K562 (cell line): Measurements from ENCODE around the gene FHIP1B. TPM values are rescaled to one million over a fixed set of nuclear protein-coding genes. Genes with fewer than 3 reads are reported as not detected.

ENCODE experiments used
- ATAC-seq: fragments of 200-7000 bp; cut with Tn5 transposase; 3 replicates; pipeline ENCODE4 v1.9.1; 2020; ENCODE audit warnings: moderate library complexity
- BruUV-seq: library from RNA; stranded (reverse); fragments of 400-500 nt; replicated peaks from 2 replicates; lab custom pipeline; 2021; lab: Mats Ljungman, UMichigan
- CTCF ChIA-PET: fragments of 300-600 bp; formaldehyde crosslinking; extraction: SDS; loops from one replicate; lab custom pipeline; 2021; ENCODE audit warnings: low intra/inter-chr PET ratio; lab: Yijun Ruan, JAX
- POLR2A ChIA-PET: fragments of 300-600, 350-650 bp; sonication (Branson Sonifier 250); formaldehyde crosslinking; extraction: SDS; loops from one replicate; lab custom pipeline; 2021; ENCODE audit warnings: antibody characterized with exemption, inconsistent platforms; lab: Yijun Ruan, JAX
- DNase-seq, 4 experiments: peaks; one replicate each; pipeline versions ENCODE4 v3.0.0 to v3.0.0-alpha.2; 2011 to 2018; ENCODE audit warnings: low spot score in 3 of 4, mixed read lengths in 3 of 4; ENCODE audit errors: extremely low read depth in 1 of 4
- FAIRE-seq: peaks from 2 replicates; lab custom pipeline; 2011; peaks lifted over from hg19 to GRCh38; lab: Jason Lieb, UNC
- H2AFZ ChIP-seq: 2 replicates; pipeline ENCODE4 v1.6.0; 2011; ENCODE audit warnings: low read depth, low read length, control low read depth, inconsistent platforms
- H3K27ac ChIP-seq: fragments of 200-600 bp; 3 replicates; pipeline ENCODE4 v1.8.0; 2011; ENCODE audit warnings: low read depth, mild to moderate bottlenecking, control low read depth, inconsistent platforms, low read length, moderate library complexity, mixed read lengths; ENCODE audit errors: extremely low read depth
- H3K27me3 ChIP-seq, 2 experiments: fragments of 300-600 bp in 1 of 2; 2 replicates in 1 of 2; 3 replicates in 1 of 2; pipeline versions ENCODE4 v1.6.0 to v1.8.0; 2011; ENCODE audit warnings: inconsistent platforms in 2 of 2, low read length in 2 of 2, mild to moderate bottlenecking in 1 of 2, mixed read lengths in 1 of 2, moderate library complexity in 1 of 2; ENCODE audit not compliant: control insufficient read depth in 2 of 2, insufficient read depth in 2 of 2
- H3K36me3 ChIP-seq: fragments of 300-600 bp; 3 replicates; pipeline ENCODE4 v1.8.0; 2011; ENCODE audit warnings: mild to moderate bottlenecking, low read length, inconsistent platforms; ENCODE audit not compliant: control insufficient read depth, insufficient read depth
- H3K4me1 ChIP-seq, 2 experiments: fragments of 200-600 bp in 1 of 2; replicated peaks in 1 of 2; 2 replicates in 1 of 2; 3 replicates in 1 of 2; pipeline versions ENCODE4 v1.5.1 to v1.8.0; 2011; ENCODE audit warnings: inconsistent platforms in 2 of 2, low read length in 2 of 2, mild to moderate bottlenecking in 1 of 2, mixed read lengths in 1 of 2, moderate library complexity in 1 of 2; ENCODE audit not compliant: control insufficient read depth in 2 of 2, insufficient read depth in 2 of 2
- H3K4me2 ChIP-seq: 2 replicates; pipeline ENCODE4 v1.6.1; 2011; ENCODE audit warnings: low read length, control low read depth, inconsistent platforms, mixed read lengths; ENCODE audit not compliant: insufficient read depth
- H3K4me3 ChIP-seq: fragments of 200-600 bp; sonication (generic), shearing (Covaris generic); 2 replicates; pipeline ENCODE4 v1.5.1; 2016; ENCODE audit warnings: control low read depth, inconsistent platforms
- H3K79me2 ChIP-seq: fragments of 200-600 bp; 3 replicates; pipeline ENCODE4 v1.8.0; 2011; ENCODE audit warnings: low read length, inconsistent platforms; ENCODE audit not compliant: control insufficient read depth, insufficient read depth
- H3K9ac ChIP-seq, 2 experiments: 2 replicates each; pipeline versions ENCODE4 v1.6.0 to v1.6.1; 2011; ENCODE audit warnings: low read depth in 2 of 2, low read length in 2 of 2, control low read depth in 1 of 2, inconsistent platforms in 1 of 2, mild to moderate bottlenecking in 1 of 2, mixed read lengths in 1 of 2; ENCODE audit not compliant: insufficient read depth in 1 of 2
- H3K9me1 ChIP-seq: one replicate; pipeline ENCODE4 v1.6.0; 2011; ENCODE audit warnings: inconsistent platforms, mild to moderate bottlenecking, low read length, moderate library complexity; ENCODE audit not compliant: control insufficient read depth, insufficient read depth
- H3K9me3 ChIP-seq: replicated peaks from 2 replicates; pipeline ENCODE4 v1.5.1; 2011; ENCODE audit warnings: low read depth, low read length, inconsistent platforms; ENCODE audit not compliant: control insufficient read depth, insufficient read depth
- H4K20me1 ChIP-seq: replicated peaks from 2 replicates; pipeline ENCODE4 v1.6.1; 2011; ENCODE audit warnings: low read length, inconsistent platforms, mixed read lengths; ENCODE audit not compliant: control insufficient read depth, insufficient read depth
- ETS2 ChIP-seq: IDR thresholded peaks from 2 replicates; pipeline ENCODE4 v1.6.1; 2016; ENCODE audit warnings: borderline replicate concordance, missing genetic modification characterization, mild to moderate bottlenecking, moderate library complexity, missing compliant biosample characterization; ENCODE audit not compliant: poor library complexity, severe bottlenecking
- HDAC1 ChIP-seq, 2 experiments: fragments of 450-650 bp; IDR thresholded peaks; 2 replicates each; pipeline ENCODE4 v1.6.1; 2016 to 2017; ENCODE audit warnings: inconsistent platforms in 1 of 2, mild to moderate bottlenecking in 1 of 2, moderate library complexity in 1 of 2
- HDGF ChIP-seq: fragments of 450-650 bp; IDR thresholded peaks from 2 replicates; pipeline ENCODE4 v1.6.1; 2016
- RAD51 ChIP-seq: fragments of 450-650 bp; IDR thresholded peaks from 2 replicates; pipeline ENCODE4 v1.7.1; 2016; ENCODE audit warnings: low read depth, mild to moderate bottlenecking, borderline replicate concordance
- SIX5 ChIP-seq, 2 experiments: IDR thresholded peaks; 2 replicates each; pipeline ENCODE4 v1.6.1; 2011; ENCODE audit warnings: low read length in 2 of 2, borderline replicate concordance in 1 of 2, low read depth in 1 of 2, mild to moderate bottlenecking in 1 of 2, moderate library complexity in 1 of 2; ENCODE audit not compliant: insufficient read depth in 1 of 2
- SPI1 ChIP-seq: IDR thresholded peaks from 2 replicates; pipeline ENCODE4 v1.6.1; 2011; ENCODE audit warnings: low read depth, low read length, control low read depth, borderline replicate concordance
- XRCC3 ChIP-seq: fragments of 450-650 bp; IDR thresholded peaks from 2 replicates; pipeline ENCODE4 v1.6.1; 2017; ENCODE audit warnings: mild to moderate bottlenecking, moderate library complexity
- WGBS: fragments of 100-300 bp; shearing (Covaris generic); methylation state at CpG from one replicate; pipeline ENCODE4 v1.1.6; 2016; ENCODE audit warnings: low coverage, mixed read lengths; ENCODE audit not compliant: insufficient coverage; ENCODE audit errors: missing lambda C conversion rate; 5-methylcytosine and 5-hydroxymethylcytosine counted together
- in situ Hi-C: fragments of 300-500 bp; cut with MboI; formaldehyde crosslinking; loops from 4 replicates; pipeline ENCODE4 v1.15.0; 2018; ENCODE audit warnings: inconsistent platforms, mixed read lengths
- intact Hi-C: fragments of 100-400 bp; cut with micrococcal nuclease; formaldehyde crosslinking; loops from 2 replicates; pipeline ENCODE4 v1.14.2; 2022
- polyA plus RNA-seq, 8 experiments: library from polyadenylated mRNA; depleted of rRNA in 4 of 8; stranded (reverse) in 5 of 8; unstranded in 3 of 8; fragments of >200 nt; fragmentation: Nextera tagmentation in 2 of 8; fragmentation: Illumina TruSeq in 1 of 8; extraction: Ambion mirVana in 2 of 8; extraction: Trizol in 1 of 8; gene quantifications; 2 replicates each; pipeline versions ENCODE4 v1.2.1 to v1.2.3, GENCODE V29; 2011 to 2014; ENCODE audit warnings: inconsistent platforms in 1 of 8, missing spikeins in 1 of 8
- total RNA-seq, 7 experiments: library from RNA; depleted of rRNA in 6 of 7; stranded (reverse); fragments of >200 nt in 6 of 7; fragmentation: Illumina TruSeq in 2 of 7; extraction: Trizol in 2 of 7; gene quantifications; 2 replicates each; pipeline versions ENCODE4 v1.2.1 to v1.2.3, GENCODE V29; 2011 to 2021; ENCODE audit warnings: low replicate concordance in 1 of 7
- TF ChIP-seq, protein P1 (sequence below): fragments of 150-350 bp; IDR thresholded peaks from 2 replicates; pipeline ENCODE4 v1.6.1; 2014; ENCODE audit warnings: low read depth, mild to moderate bottlenecking, low read length, borderline replicate concordance

The FHIP1B gene
- total and polyA plus RNA-seq, 9 of the 15 experiments (the other 6 are each of a cell fraction or from before 2014, with no cell fraction given), result 0.94 to 24.7 (median 15.6) TPM

DNA sequence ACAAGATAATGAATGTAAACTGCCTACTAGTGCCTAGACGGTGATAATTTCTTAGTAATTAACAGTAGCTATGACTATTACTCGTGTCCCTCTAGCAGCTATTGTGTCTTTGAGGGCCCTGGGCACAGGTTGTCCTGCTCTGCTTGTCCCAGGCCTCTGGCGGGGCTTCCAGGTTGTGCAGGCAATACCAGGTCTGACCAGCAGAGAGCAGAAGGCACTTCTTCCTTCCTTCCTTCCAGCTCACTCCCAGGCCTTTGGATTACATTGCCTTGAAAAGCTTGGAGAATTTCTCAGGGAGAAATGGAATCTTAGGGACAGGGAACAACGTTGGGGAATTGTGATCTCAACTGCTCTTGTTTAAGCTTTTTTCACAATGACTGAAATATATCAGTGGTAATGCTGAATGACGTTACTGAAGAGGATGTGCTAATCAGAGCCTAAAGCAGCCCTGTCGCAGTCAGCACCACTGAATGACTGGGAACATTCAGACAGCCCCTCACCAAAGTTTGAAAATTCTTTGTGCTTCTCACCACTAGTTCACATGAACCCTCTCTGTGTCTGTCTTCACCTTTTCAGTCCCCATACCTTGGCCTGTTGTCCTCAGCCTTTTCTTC is 16.8 kb upstream of the FHIP1B start:
- Histone ChIP-seq H3K9me1 (no peaks in the 10 kb centered on the region), H3K4me1 (peaks cover 3 to 15% of the 10 kb centered on the region in 2 experiments; a peak in 4 of 5 replicates), H3K36me3 (no peaks in the 10 kb centered on the region), H2AFZ (peak overlapping the region; percentile 60; the same call in 1 of the 2 replicates), H3K79me2 (no peaks in the 10 kb centered on the region), H3K9me3 (no peaks in the 10 kb centered on the region), H3K27me3 (no peaks in the 10 kb centered on the region), H3K9ac (no peak overlapping the region), H3K27ac (no peak overlapping the region), H3K4me2 (no peak overlapping the region; the same call in 1 of the 2 replicates), H3K4me3 (no peak overlapping the region), H4K20me1 (no peaks in the 10 kb centered on the region)
- ChIA-PET POLR2A (interaction anchor here (0.7 to 3.1 kb wide), 6 partner anchors 9 to 113 kb away, joined by 4 to 16 read pairs (median 7); partner anchors contain the start of genes CCKBR and FHIP1B), CTCF (interaction anchor here (0.6 to 1.2 kb wide), 4 partner anchors 65 to 1247 kb away, joined by 3 to 9 read pairs (median 4); no protein-coding TSS in a partner anchor)
- WGBS, result 32% methylated on average over 6 of the region's 6 CpGs
- peak; percentile 86 for FAIRE-seq
- in situ Hi-C loops (no loop called here), intact Hi-C loops (loop anchor here (2.0 kb wide), 2 partner anchors 64 to 102 kb away; no protein-coding TSS in a partner anchor)
- ATAC-seq, result peak; percentile 99
- BruUV-seq, result no TSS peak
- peak; percentile 72 to 77 (median 76) for DNase-seq
- TF ChIP-seq SIX5 (IDR thresholded peaks at IDR 0.05; ENCODE audit: borderline replicate concordance in 1 of 2, insufficient read depth in 1 of 2, low read depth in 1 of 2, low read length in 2 of 2) (no peak), SPI1 (peak; percentile 18; the same call in 1 of the 2 replicates), ETS2 (tag) (no peak), HDAC1 (IDR thresholded peaks at IDR 0.05) (no peak), RAD51 (no peak), HDGF (no peak), XRCC3 (no peak)
- TF ChIP-seq, protein P1, sequence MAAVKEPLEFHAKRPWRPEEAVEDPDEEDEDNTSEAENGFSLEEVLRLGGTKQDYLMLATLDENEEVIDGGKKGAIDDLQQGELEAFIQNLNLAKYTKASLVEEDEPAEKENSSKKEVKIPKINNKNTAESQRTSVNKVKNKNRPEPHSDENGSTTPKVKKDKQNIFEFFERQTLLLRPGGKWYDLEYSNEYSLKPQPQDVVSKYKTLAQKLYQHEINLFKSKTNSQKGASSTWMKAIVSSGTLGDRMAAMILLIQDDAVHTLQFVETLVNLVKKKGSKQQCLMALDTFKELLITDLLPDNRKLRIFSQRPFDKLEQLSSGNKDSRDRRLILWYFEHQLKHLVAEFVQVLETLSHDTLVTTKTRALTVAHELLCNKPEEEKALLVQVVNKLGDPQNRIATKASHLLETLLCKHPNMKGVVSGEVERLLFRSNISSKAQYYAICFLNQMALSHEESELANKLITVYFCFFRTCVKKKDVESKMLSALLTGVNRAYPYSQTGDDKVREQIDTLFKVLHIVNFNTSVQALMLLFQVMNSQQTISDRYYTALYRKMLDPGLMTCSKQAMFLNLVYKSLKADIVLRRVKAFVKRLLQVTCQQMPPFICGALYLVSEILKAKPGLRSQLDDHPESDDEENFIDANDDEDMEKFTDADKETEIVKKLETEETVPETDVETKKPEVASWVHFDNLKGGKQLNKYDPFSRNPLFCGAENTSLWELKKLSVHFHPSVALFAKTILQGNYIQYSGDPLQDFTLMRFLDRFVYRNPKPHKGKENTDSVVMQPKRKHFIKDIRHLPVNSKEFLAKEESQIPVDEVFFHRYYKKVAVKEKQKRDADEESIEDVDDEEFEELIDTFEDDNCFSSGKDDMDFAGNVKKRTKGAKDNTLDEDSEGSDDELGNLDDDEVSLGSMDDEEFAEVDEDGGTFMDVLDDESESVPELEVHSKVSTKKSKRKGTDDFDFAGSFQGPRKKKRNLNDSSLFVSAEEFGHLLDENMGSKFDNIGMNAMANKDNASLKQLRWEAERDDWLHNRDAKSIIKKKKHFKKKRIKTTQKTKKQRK, result no peak
